Measurements from ENCODE around the gene C1QL2.

C1QL2 gene

DNA sequence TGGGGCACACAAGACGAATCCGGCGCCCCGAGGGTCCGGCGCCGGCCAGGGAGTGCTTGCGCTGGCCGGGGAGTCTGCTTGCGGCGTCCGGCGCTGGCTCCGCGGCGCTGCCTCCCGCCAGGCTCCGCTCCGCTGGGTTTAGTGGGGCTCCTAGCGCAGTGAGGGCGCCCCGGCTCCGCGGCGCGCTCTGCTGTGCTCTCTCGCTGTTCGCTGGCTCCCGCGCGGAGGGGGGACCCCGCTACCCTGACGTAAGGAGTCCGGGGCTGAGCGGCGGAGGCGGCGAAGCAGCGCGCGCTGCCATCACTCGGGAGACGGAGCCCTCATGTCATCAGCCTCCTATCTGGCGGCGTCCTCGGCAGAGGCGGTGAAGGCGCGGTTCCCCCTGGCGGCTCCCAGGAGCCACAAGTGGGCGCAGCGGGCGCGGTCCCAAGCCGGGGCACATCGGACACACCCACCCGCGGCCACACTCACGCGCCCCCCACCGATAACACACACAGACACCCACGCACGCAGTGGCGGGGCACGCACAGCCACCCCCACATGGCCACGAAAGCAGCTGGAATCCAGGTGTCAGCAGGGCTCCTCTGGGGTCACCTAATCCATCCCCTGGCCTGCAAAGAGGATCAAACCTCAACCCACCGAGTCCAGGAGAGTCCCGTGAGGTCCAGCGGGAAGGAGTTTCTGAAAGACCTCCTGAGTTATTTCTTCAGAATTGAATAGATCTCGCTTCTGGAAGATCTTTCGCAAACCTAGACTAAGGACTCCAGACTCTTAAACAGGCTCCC lies at the start of gene C1QL2:
C1QL2 (minus strand) TSS at position 189 of the 785 bp plus-strand sequence. CDS start 482 bp downstream, outside the sequence.
- no peak for TF ChIP-seq CTCF (IDR thresholded peaks at IDR 0.05; ENCODE audit: low read depth, low read length)
- no peak for DNase-seq (ENCODE audit: extremely low read depth, low read depth)

DNA sequence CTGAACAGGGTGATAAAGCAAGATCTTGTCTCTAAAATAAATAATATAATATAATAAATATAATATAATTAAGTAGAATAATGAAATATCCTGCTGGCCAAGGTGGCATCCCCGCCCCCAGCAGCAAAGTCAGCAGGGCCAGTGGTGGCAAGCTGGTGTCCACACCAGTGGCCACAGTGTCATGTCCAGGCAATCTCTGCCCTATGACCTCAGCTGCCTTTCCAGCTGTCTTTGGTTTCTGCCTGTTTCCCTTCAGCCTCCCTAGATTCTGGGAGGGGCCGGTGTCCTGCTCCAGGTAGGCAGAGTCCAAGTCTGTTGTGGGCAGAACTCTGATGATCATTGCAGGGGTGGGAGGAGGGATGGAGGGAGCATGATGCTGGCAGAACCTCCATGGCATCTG lies 48.9 kb upstream of the C1QL2 start:
- DNase-seq (ENCODE audit: extremely low read depth, low read depth) = no peak
- TF ChIP-seq CTCF (IDR thresholded peaks at IDR 0.05; ENCODE audit: low read depth, low read length) = no peak

DNA sequence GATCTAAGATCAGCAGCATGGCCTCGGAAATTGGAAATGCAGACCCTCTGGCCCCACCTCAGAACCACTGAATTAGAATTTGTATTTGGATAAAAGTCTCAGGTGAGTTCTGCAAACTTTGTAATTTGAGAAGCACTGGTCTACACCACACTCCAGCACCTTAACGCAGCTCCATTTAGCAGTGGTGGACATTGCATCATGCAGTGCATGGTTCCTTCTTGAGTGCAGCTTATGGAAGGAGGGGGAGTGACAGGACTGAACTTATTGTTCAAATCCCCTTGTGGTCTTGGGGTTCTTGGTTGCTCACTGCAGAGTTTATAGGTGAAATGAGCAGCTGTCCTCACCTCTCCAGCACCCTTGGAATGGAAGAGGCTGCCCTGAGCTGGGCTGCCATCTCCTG lies 47.6 kb upstream of the C1QL2 start:
- TF ChIP-seq CTCF (IDR thresholded peaks at IDR 0.05; ENCODE audit: low read depth, low read length) = no peak
- no peak for DNase-seq (ENCODE audit: extremely low read depth, low read depth)

DNA sequence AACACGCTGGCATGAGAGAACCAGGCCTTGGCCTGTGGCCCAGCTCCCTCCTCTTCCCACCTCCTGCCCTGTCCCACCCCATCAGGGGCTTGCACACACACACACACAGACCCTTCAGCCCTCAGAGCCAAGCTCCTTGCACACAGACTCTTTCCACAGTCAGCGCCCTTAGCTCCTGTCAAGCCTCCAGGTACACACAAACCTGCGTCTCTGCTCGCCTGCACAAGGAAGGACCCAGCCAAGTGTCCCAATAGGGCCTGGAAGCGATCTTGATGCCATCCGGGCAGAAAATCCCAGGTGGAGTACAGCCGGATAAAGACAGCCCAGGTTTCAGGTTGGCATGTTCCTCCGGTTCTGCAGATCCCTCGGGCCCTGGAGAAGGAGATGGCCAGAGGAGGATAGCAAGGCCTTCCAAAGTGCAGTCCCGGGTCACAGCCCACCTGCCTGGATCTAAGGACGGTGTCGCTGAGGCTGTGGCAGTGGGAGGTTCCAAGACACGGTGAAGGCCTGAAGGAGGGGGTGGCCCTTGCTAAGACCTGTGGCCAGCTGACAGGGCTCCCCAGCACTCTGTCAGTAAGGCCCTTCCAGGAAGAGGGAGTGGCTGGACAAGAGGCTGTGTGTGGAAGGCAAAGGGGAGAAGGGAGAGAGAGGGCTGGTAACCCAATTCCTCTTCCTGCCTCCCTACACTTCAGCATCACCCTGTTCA lies 46.6 kb upstream of the C1QL2 start:
- DNase-seq (ENCODE audit: extremely low read depth, low read depth) = no peak
- TF ChIP-seq CTCF (IDR thresholded peaks at IDR 0.05; ENCODE audit: low read depth, low read length) = no peak

DNA sequence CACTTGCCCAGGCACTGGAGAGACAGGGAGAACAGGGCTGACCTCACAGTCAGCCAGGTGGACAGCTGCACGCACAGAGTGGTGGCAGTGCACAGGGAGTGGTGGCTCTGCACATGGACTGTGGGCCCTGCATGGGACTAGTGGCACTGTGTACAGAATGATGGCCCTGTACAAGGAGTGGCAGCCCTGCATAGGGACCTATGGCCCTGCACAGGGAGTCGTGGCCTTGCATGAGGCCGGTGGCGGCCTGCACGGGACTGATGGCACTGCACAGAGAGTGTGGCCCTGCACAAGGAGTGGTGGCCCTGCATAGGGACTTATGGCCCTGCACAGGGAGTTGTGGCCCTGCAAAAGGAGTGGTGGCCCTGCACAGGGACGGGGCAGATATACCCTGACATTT lies 46.0 kb upstream of the C1QL2 start:
- TF ChIP-seq CTCF (IDR thresholded peaks at IDR 0.05; ENCODE audit: low read depth, low read length) = no peak
- DNase-seq (ENCODE audit: extremely low read depth, low read depth) = no peak

GRCh38 chr2:119202610-119203310 lies 44.2 kb upstream of the C1QL2 start:
- no peak for DNase-seq (ENCODE audit: extremely low read depth, low read depth)
- no peak for TF ChIP-seq CTCF (IDR thresholded peaks at IDR 0.05; ENCODE audit: low read depth, low read length)

DNA sequence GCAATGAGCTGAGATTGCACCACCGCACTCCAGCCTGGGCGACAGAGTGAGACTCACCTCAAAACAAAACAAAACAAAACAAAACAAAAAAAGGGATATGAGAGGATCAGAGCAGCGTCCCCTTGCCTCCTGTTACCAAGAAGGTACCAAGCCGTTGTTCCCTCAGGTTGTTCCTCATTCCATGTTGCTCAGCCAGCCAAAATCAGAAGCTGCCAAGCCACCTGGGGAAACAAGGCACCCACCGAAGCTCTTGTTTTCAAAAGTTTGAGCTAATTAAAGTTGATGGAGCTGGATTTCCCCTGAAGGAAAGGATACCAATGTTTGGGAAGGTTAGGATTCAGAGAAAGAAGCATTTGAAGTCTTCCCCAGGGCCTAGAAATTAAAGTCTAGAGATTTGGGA lies 43.3 kb upstream of the C1QL2 start:
- no peak for DNase-seq (ENCODE audit: extremely low read depth, low read depth)

More for the DNA sequence above, 43.3 kb upstream of the C1QL2 start:
- TF ChIP-seq CTCF (IDR thresholded peaks at IDR 0.05; ENCODE audit: low read depth, low read length) = no peak

Measured in AG09319 (cell line).